Subcutaneous abdominal adipose tissue (tissue), 5 donors: Measurements from ENCODE around the gene SLIT3.

Experiments used
- H3K27ac ChIP-seq: one replicate; pipeline ENCODE4 v1.7.0; 2013; ENCODE audit warnings: low read depth, mild to moderate bottlenecking, inconsistent platforms, low read length, moderate library complexity
- H3K27me3 ChIP-seq, 5 donors: one replicate each; pipeline ENCODE4 v1.7.0; 2013; ENCODE audit warnings: low read length in 5 of 5, inconsistent platforms in 1 of 5; ENCODE audit not compliant: control insufficient read depth in 5 of 5, insufficient read depth in 4 of 5
- H3K36me3 ChIP-seq, 5 donors: one replicate each; pipeline ENCODE4 v1.7.0; 2013; ENCODE audit warnings: low read length in 5 of 5; ENCODE audit not compliant: control insufficient read depth in 5 of 5, insufficient read depth in 5 of 5
- H3K4me1 ChIP-seq, 5 donors: one replicate each; pipeline ENCODE4 v1.7.0; 2013; ENCODE audit warnings: low read length in 5 of 5, mild to moderate bottlenecking in 3 of 5, moderate library complexity in 1 of 5; ENCODE audit not compliant: control insufficient read depth in 5 of 5, insufficient read depth in 5 of 5
- H3K4me3 ChIP-seq, 5 donors: one replicate each; pipeline ENCODE4 v1.7.0; 2013; ENCODE audit warnings: low read length in 5 of 5, low read depth in 1 of 5
- H3K9ac ChIP-seq, 5 donors: one replicate each; pipeline ENCODE4 v1.7.0; 2013; ENCODE audit warnings: low read length in 5 of 5, mild to moderate bottlenecking in 4 of 5, moderate library complexity in 3 of 5
- H3K9me3 ChIP-seq, 5 donors: one replicate each; pipeline ENCODE4 v1.7.0; 2013; ENCODE audit warnings: low read length in 5 of 5; ENCODE audit not compliant: control insufficient read depth in 5 of 5
- donor health status: healthy.
- donor health status: healthy.
- donor health status: healthy.
- donor health status: healthy.
- donor health status: healthy.

SLIT3 gene

DNA sequence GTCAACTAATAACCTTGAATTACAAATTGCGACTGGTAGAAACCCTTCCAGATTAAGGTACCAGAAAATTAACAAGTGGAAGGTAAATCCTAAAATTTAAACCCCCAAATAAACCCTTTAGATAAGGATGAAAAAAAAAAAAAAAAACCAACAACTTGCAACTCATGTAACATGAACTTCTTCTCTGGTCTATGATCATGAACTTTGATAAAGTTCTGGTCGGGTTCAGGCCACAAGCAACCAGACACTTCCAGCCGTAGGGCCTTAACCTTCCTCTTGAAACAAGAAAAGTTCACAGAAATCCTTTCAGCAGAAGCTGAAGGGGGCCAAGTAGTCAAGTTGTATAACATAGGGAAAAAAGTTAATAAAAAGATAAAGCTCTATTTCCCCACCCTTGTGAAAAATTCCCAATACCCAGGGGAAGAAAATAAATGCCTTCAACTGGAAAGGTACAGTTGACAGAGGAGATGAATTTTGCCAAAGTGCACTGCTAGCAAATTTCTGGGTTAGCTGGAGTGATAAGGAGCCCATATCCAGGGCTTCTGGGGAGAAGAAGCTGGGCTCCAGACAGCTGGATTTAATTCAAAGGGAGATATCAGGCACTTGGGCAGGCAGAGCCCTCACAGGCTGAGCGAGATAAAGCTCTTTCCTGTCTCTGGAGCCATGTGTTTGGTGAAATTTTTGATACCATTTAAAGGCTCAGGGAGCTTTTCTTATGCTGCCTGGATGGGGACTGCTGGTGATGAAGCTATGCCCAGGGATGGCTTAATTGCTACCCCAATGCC, 487.6 kb downstream of the SLIT3 start:
- H3K9me3 ChIP-seq, result no peaks in the 10 kb centered on the region
- H3K4me3 ChIP-seq, result no peak overlapping the region
- peaks cover 8 to 33% (median 17%) of the 10 kb centered on the region in 5 donors for H3K36me3 ChIP-seq
- H3K9ac ChIP-seq, result no peak overlapping the region
- H3K4me1 ChIP-seq, result peaks cover 0 to 3% (median 0%) of the 10 kb centered on the region in 5 donors
- no peaks in the 10 kb centered on the region for H3K27me3 ChIP-seq
- H3K27ac ChIP-seq, result no peak overlapping the region

DNA sequence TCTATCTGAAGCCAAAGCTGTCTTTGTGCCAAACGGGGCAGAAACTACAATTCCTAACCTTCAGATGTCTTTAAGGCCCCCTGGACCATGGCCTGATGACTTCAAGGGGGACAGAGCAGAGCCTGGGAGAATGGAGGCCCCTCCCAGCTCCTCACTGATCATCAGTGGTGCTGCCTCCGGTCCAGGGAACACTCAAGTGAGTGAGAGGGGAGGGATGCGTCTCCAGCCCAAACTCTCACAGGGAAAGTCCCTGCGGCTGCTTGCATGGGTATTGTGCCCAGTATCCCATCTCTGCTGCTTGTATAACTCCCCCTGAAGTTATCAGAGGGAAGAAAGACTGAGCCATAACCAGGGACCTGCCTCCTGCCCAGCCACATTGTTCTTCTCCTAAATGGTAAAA, 490.3 kb downstream of the SLIT3 start:
- Histone ChIP-seq H3K27me3 (no peaks in the 10 kb centered on the region), H3K4me3 (no peak overlapping the region), H3K9me3 (no peaks in the 10 kb centered on the region), H3K27ac (no peak overlapping the region), H3K36me3 (peaks cover 10 to 31% (median 18%) of the 10 kb centered on the region in 5 donors), H3K4me1 (peaks cover 0 to 3% (median 0%) of the 10 kb centered on the region in 5 donors), H3K9ac (no peak overlapping the region)

DNA sequence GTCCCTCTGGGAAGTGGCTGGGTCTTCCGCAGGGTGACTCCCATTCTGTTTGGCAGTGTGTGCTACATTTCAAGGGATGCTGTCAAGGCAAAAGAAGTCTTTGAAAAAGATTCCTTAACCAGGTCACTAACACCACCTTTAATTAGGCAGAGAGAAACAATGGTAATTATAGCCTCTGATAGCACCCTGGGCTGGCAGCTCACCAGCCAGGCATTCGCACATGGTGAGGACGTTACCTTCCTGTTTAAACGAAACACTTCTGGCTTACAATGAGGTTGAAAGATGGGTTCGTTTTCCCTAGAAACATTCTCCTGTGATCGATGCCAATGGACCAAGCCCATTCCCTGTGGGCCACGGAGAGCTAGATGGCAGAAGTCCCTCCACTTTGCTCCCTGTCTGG, 491.7 kb downstream of the SLIT3 start:
- H3K4me3 ChIP-seq, result no peak overlapping the region

DNA sequence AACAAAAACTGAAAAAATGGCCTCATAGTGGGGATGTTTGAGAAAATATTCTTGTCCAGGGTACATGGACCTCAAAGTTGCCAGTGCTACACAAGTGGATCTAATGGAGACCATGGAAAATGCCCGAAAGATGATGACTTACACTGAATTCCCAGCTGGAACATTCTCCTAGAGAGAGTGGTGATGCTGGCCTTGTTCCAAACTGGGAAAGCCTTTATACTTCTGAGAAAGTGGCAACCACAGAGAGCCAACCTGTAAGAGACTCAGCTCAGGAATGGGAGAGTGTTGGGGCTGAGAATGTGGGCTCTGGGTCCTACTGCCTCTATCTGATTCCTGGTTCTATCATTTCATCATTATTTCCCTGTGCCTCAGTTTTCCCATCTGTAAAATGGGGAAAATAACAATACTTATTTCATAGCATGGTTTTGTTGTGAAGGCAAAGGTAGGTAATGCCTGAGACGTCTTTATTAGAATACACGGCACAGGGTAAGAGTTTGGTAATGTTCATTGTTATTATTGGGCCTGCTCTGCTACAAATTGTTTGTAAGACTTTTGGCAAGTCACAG, 492.8 kb downstream of the SLIT3 start:
- Histone ChIP-seq H3K4me1 (peaks cover 0 to 3% (median 0%) of the 10 kb centered on the region in 5 donors), H3K9ac (no peak overlapping the region), H3K9me3 (no peaks in the 10 kb centered on the region), H3K27ac (no peak overlapping the region), H3K27me3 (no peaks in the 10 kb centered on the region), H3K4me3 (no peak overlapping the region), H3K36me3 (peaks cover 6 to 27% (median 23%) of the 10 kb centered on the region in 5 donors)

More for the DNA sequence above, 491.7 kb downstream of the SLIT3 start:
- Histone ChIP-seq H3K27ac (no peak overlapping the region), H3K9me3 (no peaks in the 10 kb centered on the region), H3K36me3 (peaks cover 6 to 24% (median 21%) of the 10 kb centered on the region in 5 donors), H3K27me3 (no peaks in the 10 kb centered on the region), H3K9ac (no peak overlapping the region), H3K4me1 (peaks cover 0 to 3% (median 0%) of the 10 kb centered on the region in 5 donors)

DNA sequence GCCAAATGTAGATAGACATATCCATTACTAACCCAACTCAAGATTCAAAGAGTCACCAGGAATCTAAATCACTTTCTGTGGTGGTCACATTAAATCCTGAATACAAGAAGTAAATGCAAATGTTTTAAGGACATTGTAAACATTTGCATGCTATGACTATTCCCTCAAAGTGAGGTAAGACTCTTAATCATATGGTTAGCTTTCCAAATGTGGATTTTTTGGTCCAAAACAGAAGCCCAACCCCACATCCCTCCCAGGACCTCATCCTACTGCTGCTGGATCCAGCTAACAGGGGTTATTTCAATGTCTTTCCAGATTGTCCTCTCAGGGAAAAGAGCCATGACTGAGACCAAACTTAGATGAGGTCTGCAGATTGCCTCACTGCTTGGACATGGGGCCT, 493.7 kb downstream of the SLIT3 start:
- peaks cover 6 to 27% (median 23%) of the 10 kb centered on the region in 5 donors for H3K36me3 ChIP-seq
- no peaks in the 10 kb centered on the region for H3K9me3 ChIP-seq
- H3K9ac ChIP-seq, result no peak overlapping the region
- H3K4me1 ChIP-seq, result peaks cover 0 to 3% (median 0%) of the 10 kb centered on the region in 5 donors
- H3K4me3 ChIP-seq, result no peak overlapping the region
- H3K27me3 ChIP-seq, result no peaks in the 10 kb centered on the region
- H3K27ac ChIP-seq, result no peak overlapping the region

DNA sequence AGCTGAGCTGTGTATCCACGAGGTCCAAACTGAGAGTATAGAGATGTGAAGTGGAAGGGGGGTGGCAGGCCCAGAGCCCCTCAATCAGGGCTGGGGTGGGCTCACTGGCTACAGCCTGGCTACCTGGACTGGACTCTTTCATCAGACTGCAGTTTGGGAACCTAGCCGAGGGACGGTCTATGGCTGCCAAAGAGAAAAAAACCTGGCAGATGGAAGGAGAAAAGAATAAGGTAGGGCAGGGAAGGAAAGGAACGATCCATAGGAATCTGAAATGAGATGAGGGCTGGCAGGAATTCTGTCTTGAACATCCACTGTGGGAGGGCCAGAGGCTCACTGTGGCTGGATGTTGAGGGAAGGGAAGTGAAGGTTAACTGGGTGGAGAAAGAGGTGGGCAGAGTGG, 497.4 kb downstream of the SLIT3 start:
- H3K36me3 ChIP-seq, result peaks cover 6 to 25% (median 18%) of the 10 kb centered on the region in 5 donors

DNA sequence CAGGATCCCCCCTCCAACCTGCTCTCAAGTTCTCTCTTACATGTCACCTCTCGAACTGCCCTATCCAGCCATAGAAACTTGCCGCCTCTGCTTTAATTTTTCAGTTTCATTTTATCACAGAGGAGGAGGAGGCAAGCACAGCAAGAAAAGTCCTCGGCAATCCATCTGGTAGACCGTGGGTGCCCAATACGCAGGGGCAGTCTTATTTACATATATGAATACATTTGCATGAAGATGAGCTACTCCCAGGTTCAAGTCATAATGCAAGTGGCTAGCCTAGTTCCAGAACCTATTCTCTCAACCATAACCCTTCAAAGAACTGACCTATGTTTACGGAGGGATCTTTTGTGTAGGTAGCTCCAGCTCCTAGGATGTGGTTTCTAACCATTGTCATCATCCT, 498.6 kb downstream of the SLIT3 start:
- no peaks in the 10 kb centered on the region for H3K9me3 ChIP-seq
- peaks cover 6 to 25% (median 17%) of the 10 kb centered on the region in 5 donors for H3K36me3 ChIP-seq
- H3K4me3 ChIP-seq, result no peak overlapping the region
- H3K4me1 ChIP-seq, result no peaks in the 10 kb centered on the region
- no peaks in the 10 kb centered on the region for H3K27me3 ChIP-seq
- no peak overlapping the region for H3K9ac ChIP-seq
- no peak overlapping the region for H3K27ac ChIP-seq

More for the DNA sequence above, 497.4 kb downstream of the SLIT3 start:
- Histone ChIP-seq H3K9ac (no peak overlapping the region), H3K4me1 (no peaks in the 10 kb centered on the region), H3K27me3 (no peaks in the 10 kb centered on the region), H3K4me3 (no peak overlapping the region), H3K9me3 (no peaks in the 10 kb centered on the region), H3K27ac (no peak overlapping the region)

DNA sequence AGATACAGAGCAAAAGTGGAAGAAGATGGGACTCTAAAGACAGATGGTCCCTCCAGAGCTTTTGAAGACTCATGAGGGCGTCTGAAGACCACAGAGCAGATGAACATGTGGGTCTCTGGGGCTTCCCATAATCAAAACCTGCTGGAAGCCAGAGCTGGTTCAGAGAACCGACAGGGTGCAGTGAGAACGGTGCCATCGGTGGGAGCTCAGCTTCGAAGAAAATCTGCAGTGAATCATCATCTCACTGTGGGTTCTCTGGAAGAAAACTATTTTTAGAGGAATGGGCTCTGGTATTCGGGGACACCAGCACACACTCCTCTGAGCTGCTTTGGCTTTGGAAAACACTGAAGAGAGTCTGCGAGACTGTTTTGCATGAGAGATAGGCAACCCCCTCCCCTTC, 499.4 kb downstream of the SLIT3 start:
- no peak overlapping the region for H3K27ac ChIP-seq
- H3K9ac ChIP-seq, result no peak overlapping the region
- peaks cover 6 to 24% (median 12%) of the 10 kb centered on the region in 5 donors for H3K36me3 ChIP-seq
- no peaks in the 10 kb centered on the region for H3K27me3 ChIP-seq
- H3K9me3 ChIP-seq, result no peaks in the 10 kb centered on the region
- no peaks in the 10 kb centered on the region for H3K4me1 ChIP-seq
- H3K4me3 ChIP-seq, result no peak overlapping the region

DNA sequence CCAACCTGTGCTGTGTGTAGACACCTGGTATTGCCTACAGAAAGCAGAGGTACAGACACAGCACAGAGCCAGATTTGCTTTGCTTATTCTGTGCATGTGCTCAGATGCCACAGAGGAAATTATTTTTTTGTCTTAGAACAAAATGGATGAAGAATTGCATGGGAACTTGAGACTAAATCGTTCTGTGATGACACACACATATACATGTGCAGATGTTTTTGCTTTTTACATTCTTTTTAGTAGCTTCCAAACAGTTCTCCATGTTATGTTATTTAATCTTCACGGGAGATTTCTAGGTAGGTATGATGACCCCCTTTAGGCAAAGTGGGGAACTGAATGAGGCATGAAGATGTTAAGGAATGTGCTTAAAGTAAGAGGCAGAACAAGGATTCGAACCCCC, 500.2 kb downstream of the SLIT3 start:
- Histone ChIP-seq H3K27ac (no peak overlapping the region), H3K4me3 (no peak overlapping the region), H3K9ac (no peak overlapping the region), H3K27me3 (no peaks in the 10 kb centered on the region), H3K9me3 (no peaks in the 10 kb centered on the region), H3K36me3 (peaks cover 4 to 16% (median 7%) of the 10 kb centered on the region in 5 donors), H3K4me1 (no peaks in the 10 kb centered on the region)
